NAMALWA (cell line): Measurements from ENCODE around the gene GADD45G.

ENCODE experiments used
- DNase-seq: peaks from one replicate; pipeline ENCODE4 v3.0.0-alpha.2; 2015; ENCODE audit warnings: low spot score

Gene GADD45G

DNA sequence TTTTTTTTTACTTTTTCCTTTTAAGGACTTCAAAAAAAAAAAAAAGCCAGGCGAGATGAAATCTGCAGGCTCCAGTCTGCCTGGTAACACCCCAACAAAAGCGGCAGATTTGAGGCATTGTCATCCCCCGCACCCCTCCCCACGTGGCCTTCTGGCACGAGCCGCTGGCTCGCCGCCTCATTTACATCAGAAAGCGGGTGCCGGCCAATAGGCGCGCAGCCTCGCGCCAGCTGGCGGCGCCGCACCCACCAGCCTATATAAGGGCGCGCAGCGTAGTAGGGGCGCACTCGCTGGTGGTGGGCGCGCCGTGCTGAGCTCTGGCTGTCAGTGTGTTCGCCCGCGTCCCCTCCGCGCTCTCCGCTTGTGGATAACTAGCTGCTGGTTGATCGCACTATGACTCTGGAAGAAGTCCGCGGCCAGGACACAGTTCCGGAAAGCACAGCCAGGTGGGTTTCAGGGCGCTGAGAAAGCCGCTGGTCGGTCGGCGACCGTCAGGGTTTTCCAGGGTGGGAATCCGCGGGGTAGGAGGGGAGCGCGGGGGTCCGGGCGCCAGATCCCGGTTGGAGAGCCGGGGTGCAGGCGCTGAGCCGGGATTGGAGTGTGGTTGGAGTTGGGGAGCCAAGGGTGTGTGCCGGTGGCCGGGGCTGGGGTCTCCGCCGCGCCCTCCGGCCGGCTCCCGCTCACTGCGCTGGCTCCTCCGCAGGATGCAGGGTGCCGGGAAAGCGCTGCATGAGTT, at the start of gene GADD45G:
Gene GADD45G, plus strand, starts transcription at position 284 of the 736 bp plus-strand sequence. Its CDS starts 110 bp downstream, at position 394.
- no peak for DNase-seq

GRCh38 chr9:89555036-89555415, 49.8 kb upstream of the GADD45G start:
- DNase-seq = no peak

- DNase-seq = peak; percentile 87
Measured at GRCh38 chr9:89555451-89556375, 49.1 kb upstream of the GADD45G start.

DNA sequence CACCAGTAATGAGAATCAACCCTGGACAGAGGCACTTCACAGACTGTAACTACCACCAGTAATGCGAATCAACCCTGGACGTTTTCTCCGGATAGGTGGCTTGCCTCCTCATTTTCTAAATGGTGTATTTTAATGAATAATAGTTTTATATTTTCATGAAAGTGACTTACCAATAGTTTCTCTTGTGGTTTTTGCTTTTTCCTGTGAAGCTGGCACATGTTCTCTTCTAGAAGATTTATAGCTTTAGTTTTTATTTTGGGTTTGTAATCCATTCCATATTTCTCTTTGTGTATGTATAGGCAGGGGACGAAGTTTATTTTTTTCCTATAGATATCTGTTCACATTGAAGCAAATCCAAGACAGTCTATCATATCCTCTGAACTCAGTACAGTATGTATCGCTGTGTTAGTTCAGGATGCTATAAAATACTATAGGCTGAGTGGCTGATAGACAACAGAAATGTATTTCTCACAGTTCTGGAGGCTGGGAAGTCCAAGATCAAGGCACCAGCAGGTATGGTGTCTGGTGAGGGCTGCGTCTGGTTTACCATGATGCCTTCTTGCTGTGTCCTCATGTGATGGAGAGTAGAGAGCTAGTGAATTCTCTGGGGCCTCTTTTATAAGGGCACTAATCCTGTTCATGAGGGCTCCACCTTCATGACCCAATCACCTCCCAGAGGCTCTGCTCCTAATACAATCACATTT, 46.5 kb upstream of the GADD45G start:
- DNase-seq = no peak

DNA sequence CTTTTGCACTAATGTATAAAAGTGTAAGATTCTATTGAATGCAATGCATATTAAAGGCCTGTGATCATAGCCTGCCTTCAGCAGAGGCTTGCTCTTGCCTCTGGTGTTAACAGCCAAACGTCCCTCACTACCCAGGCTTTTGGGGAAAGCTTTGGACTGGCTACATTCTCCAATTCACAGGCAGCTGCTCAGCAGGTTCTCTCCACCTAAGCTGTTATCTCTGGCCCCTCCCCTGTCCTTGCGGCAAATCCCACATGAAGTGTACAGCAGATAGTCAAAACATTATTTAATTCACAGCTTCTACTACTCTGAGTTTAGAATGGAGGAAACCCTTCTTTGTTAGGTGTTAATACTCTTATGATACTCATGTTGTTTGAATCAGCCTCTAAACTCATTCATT, 45.9 kb upstream of the GADD45G start:
- no peak for DNase-seq

GRCh38 chr9:89562186-89562814, 42.5 kb upstream of the GADD45G start:
- DNase-seq = no peak

DNA sequence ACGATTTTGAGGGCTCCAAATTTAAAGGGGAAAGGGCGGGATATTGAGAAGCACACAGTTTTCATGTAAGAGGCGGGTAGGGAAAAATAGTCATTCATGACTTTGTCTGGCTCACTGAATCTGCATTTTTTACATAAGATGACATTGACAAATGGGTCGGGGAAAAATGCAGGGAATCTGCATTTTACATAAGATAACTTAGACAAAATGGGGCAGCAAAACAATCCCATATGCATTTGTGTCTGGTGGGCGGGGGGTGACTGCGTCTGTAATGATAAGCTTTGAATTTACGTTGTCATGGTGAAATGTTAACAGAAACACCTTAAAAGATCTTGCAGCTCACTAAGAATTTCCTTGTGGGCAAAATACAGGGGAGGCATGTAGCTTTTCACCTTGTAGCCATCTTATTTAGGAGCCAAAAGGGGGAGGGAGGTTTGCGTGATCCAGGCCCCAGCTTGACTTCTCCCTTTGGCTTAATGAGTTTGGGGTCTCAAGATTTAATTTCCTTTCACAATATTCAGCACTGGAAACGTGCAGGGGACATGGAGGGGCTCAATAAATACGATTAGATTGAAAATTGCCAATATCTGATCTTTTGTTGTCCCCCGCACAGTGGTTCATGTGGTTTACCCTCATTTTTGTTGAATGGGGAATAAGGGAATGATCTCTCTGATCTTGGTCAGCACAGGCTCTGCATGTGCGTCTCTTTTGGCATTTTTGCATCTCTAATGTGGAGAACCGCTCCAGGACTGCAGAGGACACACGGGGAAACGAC, 41.1 kb upstream of the GADD45G start:
- DNase-seq = no peak

- peak; percentile 81 for DNase-seq
Measured at GRCh38 chr9:89564346-89564878, 40.4 kb upstream of the GADD45G start.

DNA sequence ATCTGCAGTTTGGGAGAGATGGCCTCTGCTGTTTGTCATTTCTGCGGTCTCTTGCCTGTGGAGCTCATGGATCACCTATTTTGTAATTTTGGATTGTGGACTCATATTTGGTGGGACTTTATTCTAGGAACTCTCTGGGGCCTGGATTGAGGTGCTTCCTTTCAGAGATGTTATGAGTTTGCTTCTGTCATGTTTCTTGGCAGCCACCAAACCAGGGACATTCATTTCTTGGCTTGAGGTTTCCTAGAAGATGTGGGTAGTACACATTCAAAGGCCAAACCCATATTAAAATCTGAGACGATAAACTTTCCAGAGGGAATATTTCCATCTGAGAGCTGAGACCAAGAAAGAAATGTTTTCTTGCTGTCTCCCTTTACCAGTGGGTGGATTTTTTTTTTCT, 37.2 kb upstream of the GADD45G start:
- DNase-seq = no peak

DNA sequence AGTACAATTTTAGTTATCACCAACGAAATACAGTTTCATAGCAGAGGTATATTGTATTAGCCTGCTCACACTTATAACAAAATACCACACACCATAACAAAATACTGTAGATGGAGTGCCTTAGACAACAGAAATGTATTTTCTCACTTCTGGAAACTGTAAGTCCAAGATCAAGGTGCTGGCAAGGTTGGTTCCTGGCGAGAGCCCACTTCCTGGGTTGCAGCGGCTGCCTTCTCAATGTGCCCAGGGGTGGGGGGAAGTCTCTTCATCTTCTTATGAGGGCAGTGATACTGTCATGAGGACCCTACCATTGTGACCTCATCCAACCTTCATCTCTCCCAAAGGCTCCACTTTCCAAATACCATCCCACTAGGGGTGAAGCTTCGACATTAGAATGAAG, 30.5 kb upstream of the GADD45G start:
- DNase-seq = no peak

DNA sequence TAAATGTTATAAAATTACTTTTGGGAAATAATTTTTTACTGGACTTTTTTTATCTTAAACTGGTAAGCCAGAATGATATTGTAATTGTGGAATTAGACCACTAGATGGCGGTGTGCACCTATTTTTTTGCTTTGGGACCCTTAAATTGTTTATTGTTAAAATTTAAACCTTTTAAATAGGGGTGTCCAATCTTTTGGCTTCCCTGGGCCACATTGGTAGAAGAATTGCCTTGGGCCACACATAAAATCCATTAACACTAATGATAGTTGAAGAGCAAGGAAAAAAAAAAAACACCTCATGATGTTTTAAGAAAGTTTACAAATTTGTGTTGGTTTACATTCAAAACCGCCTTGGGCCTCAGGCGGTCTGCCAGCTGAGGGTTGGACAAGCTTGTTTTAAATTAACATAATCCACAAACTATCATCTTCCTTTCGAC, 28.4 kb upstream of the GADD45G start:
- DNase-seq = peak; percentile 61

DNA sequence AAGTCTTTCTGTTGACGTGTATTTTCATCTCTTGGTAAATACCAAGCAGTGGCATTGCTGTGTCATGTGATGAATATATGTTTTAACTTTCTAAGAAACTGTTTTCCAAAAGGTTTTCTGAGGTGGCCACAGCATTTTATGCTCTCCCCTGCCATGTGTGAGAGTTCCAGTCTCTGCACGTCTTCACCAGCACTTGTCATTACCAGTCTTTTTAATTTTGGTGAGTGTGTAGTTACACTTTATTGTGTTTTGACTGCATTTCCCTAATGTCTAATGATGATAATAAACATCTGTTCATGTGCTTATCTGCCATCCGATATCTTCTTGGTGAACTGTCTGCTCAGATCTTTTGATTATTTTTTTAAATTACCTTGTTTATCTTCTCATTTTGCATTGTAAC, 27.4 kb upstream of the GADD45G start:
- no peak for DNase-seq

- DNase-seq = no peak
Measured at GRCh38 chr9:89579741-89580385, 24.9 kb upstream of the GADD45G start.

DNA sequence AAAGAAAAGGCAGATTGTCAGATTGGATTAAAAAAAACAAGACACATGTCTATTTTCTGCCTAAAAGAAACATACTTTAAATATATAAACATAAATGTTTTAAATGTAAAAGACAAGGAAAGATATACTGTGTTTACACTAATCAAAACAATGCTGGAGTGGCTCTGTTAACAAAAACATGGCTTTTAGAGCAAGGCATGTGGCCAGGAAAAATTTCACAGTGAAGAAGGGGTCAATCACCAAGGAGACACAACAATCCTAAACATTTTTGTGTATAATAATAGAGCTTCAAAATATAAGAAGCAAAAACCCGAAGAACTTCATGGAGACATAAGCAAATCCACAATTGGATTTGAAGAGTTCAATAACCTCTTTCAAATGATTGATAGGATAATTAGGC, 18.5 kb upstream of the GADD45G start:
- DNase-seq = no peak

DNA sequence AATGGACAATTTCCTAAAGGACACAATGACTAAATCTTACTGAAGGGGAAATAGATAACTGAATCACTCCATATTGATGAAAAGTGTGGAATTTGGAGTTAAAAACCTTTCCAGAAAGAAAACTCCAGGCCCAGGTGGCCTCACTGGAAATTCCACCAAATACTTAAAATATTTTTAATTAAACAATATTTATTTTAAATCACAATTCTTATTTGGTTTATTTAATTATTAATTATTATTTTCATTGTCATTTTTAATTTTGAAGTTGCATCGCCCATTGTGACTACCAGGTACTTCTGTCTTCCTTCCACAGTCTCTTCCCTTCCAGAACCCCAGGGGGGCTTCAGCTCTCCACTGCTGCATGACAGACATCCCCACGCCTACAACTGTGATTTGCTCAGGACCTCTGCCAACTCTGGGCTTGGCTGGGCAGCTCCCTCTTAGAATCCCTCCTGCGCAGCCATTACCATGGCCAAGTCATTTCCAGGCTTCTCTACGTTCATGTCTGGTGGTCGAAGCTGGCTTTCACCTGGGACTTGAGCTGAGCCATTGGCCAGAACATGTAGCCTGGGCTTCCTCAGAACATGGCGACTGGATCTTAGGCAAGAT, 16.4 kb upstream of the GADD45G start:
- no peak for DNase-seq

DNA sequence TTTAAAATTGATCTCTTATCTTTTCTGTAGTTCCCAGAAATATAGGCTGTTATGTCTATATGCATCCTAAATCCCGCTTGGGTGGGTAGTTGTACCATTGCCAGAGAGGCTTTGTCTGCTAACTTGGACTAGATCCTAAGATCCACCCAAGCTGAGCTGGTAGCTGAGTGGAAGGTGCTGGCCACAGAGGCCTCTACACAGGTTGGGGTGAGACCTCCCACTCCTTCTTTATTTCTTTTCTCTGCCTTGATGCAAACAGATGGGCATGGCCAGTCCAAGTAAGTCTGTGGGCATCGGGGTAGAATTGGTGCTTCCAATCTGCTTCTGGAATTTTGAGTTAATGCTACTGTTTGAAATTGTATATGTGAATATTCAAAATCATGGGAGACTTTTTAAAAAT, 14.4 kb upstream of the GADD45G start:
- no peak for DNase-seq

- DNase-seq = no peak
Measured at GRCh38 chr9:89591274-89592212, 13.3 kb upstream of the GADD45G start.

- no peak for DNase-seq
Measured at GRCh38 chr9:89592213-89592815, 12.5 kb upstream of the GADD45G start.
